C4-2B (cell line): ENCODE results near the gene GALNT13.

Experiments used
- H3K27ac ChIP-seq: fragments of 450-650 bp; 2 replicates; pipeline ENCODE4 v1.5.1; 2017
- CTCF ChIP-seq: fragments of 450-650 bp; conservative IDR thresholded peaks from 2 replicates; pipeline ENCODE4 v1.5.1; 2017; ENCODE audit warnings: mild to moderate bottlenecking
- ZFX ChIP-seq: fragments of 450-650 bp; IDR thresholded peaks from 2 replicates; pipeline ENCODE4 v1.6.1; 2017

The GALNT13 gene

GRCh38 chr2:154280543-154280942, 408.8 kb downstream of the GALNT13 start:
- TF ChIP-seq CTCF (no peak), ZFX (no peak)
- no peak overlapping the region for H3K27ac ChIP-seq

GRCh38 chr2:154289870-154290269, 418.1 kb downstream of the GALNT13 start:
- H3K27ac ChIP-seq, result no peak overlapping the region
- TF ChIP-seq CTCF (no peak), ZFX (no peak)

- TF ChIP-seq ZFX, result no peak
- TF ChIP-seq CTCF, result no peak
- H3K27ac ChIP-seq, result no peak overlapping the region
Observed at GRCh38 chr2:154291511-154291910, 419.8 kb downstream of the GALNT13 start.

- H3K27ac ChIP-seq, result no peak overlapping the region
- no peak for TF ChIP-seq ZFX
- no peak for TF ChIP-seq CTCF
Observed at GRCh38 chr2:154291927-154292326, 420.2 kb downstream of the GALNT13 start.

- no peak overlapping the region for H3K27ac ChIP-seq
- no peak for TF ChIP-seq CTCF
- no peak for TF ChIP-seq ZFX
Observed at GRCh38 chr2:154293864-154294263, 422.1 kb downstream of the GALNT13 start.

- TF ChIP-seq ZFX, result no peak
- no peak for TF ChIP-seq CTCF
- no peak overlapping the region for H3K27ac ChIP-seq
Observed at GRCh38 chr2:154306266-154306970, 434.7 kb downstream of the GALNT13 start.

GRCh38 chr2:154307007-154307406, 435.3 kb downstream of the GALNT13 start:
- no peak for TF ChIP-seq CTCF
- TF ChIP-seq ZFX, result no peak
- no peak overlapping the region for H3K27ac ChIP-seq
